ENCODE data around the gene MSMP. TPM values are rescaled to one million over a fixed set of nuclear protein-coding genes. Genes with fewer than 3 reads are reported as not detected.

MSMP gene
- total and polyA plus RNA-seq, 10 of the 15 experiments (the other 5 are each of a cell fraction or from before 2014, with no cell fraction given): 0.33 to 2.4 (median 0.86) TPM; not detected in 4

DNA sequence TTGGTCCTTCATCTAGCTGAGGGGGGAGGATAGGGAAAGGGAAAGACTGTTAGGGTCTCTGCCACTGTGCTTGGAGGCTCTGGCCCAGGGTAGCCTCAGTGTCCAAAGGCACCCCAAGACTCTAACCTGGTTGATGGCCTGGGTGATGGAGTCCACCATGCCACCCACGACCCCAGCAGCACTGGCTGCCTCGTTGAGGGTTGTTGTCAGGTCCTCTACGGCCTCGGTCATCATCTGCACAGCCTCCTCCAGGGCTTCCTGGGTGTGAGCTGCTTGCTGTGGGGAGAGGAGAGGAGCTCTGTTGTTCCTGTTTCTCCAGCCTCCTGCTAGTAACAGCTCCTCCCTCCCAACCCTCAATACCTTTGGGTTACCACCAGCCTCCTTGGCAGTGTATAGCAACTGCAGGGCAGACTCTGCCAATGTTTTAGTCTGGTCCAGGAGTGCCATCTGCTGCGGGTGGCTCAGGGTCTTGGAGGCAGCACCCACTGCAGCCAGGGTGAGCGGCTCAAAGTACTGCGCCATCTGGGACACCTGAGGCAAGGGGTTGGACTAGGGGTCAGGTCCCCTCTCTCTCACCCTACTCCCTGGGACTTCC lies 48.1 kb downstream of the MSMP start:
- Histone ChIP-seq H3K9me3 (replicated peaks; ENCODE audit: control insufficient read depth, insufficient read depth, low read length) (no peaks in the 10 kb centered on the region), H3K79me2 (ENCODE audit: control insufficient read depth, insufficient read depth, low read length) (no peaks in the 10 kb centered on the region), H3K4me2 (ENCODE audit: control insufficient read depth, insufficient read depth) (no peak overlapping the region), H2AFZ (ENCODE audit: control insufficient read depth, low read depth, low read length) (no peak overlapping the region), H3K27ac (ENCODE audit: control insufficient read depth, insufficient read depth) (no peak overlapping the region), H3K4me3 (no peak overlapping the region), H3K36me3 (ENCODE audit: control insufficient read depth in 2 of 2, insufficient read depth in 2 of 2, low read length in 1 of 2) (peaks cover 56 to 64% of the 10 kb centered on the region in 2 experiments), H3K4me1 (ENCODE audit: control insufficient read depth, insufficient read depth, low read length) (no peaks in the 10 kb centered on the region), H4K20me1 (ENCODE audit: control insufficient read depth, insufficient read depth) (no peaks in the 10 kb centered on the region), H3K27me3 (replicated peaks in 1 of 2; ENCODE audit: control insufficient read depth in 2 of 2, insufficient read depth in 2 of 2, low read length in 1 of 2) (no peaks in the 10 kb centered on the region), H3K9ac (ENCODE audit: control insufficient read depth, insufficient read depth, low read length) (no peak overlapping the region)
- ChIA-PET POLR2A (interaction anchor here (0.8 kb wide), 1 partner anchor 9 kb away, joined by 3 read pairs; no protein-coding TSS in a partner anchor), CTCF (interaction anchor here (1.4 to 4.1 kb wide), 2 partner anchors 9 to 36 kb away, joined by 3 to 33 read pairs; no protein-coding TSS in a partner anchor), RAD21 (ENCODE audit: unreplicated experiment) (no interaction called here), SMC1A (ENCODE audit: uncharacterized antibody, unreplicated experiment) (interaction anchor here (2.2 kb wide), 1 partner anchor 22 kb away, joined by 5 read pairs; no protein-coding TSS in a partner anchor)
- DNase-seq (ENCODE audit: low read depth, low spot score) (no peak), ATAC-seq (no peak), FAIRE-seq (no peak)
- in situ Hi-C loops (cut with MboI) (no loop called here), intact Hi-C loops (cut with micrococcal nuclease; ENCODE audit: unreplicated experiment) (no loop called here)
- 91% methylated on average over 7 of the region's 7 CpGs for WGBS (ENCODE audit: insufficient coverage, insufficient replicate concordance, low lambda C conversion rate, missing lambda C conversion rate)
- BruUV-seq (replicated peaks): TSS peak; percentile 47
- TF ChIP-seq, protein P1, sequence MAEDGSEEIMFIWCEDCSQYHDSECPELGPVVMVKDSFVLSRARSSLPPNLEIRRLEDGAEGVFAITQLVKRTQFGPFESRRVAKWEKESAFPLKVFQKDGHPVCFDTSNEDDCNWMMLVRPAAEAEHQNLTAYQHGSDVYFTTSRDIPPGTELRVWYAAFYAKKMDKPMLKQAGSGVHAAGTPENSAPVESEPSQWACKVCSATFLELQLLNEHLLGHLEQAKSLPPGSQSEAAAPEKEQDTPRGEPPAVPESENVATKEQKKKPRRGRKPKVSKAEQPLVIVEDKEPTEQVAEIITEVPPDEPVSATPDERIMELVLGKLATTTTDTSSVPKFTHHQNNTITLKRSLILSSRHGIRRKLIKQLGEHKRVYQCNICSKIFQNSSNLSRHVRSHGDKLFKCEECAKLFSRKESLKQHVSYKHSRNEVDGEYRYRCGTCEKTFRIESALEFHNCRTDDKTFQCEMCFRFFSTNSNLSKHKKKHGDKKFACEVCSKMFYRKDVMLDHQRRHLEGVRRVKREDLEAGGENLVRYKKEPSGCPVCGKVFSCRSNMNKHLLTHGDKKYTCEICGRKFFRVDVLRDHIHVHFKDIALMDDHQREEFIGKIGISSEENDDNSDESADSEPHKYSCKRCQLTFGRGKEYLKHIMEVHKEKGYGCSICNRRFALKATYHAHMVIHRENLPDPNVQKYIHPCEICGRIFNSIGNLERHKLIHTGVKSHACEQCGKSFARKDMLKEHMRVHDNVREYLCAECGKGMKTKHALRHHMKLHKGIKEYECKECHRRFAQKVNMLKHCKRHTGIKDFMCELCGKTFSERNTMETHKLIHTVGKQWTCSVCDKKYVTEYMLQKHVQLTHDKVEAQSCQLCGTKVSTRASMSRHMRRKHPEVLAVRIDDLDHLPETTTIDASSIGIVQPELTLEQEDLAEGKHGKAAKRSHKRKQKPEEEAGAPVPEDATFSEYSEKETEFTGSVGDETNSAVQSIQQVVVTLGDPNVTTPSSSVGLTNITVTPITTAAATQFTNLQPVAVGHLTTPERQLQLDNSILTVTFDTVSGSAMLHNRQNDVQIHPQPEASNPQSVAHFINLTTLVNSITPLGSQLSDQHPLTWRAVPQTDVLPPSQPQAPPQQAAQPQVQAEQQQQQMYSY (CRISPR knock-in tag; IDR thresholded peaks at IDR 0.05): no peak
- TF ChIP-seq CREB1 (IDR thresholded peaks at IDR 0.05; ENCODE audit: low read depth) (no peak), LARP7 (IDR thresholded peaks at IDR 0.05) (no peak), JUNB (IDR thresholded peaks at IDR 0.05) (no peak), PML (IDR thresholded peaks at IDR 0.05; ENCODE audit: low read length) (no peak), ETV6 (conservative IDR thresholded peaks at IDR 0.05 in 1 of 2, IDR thresholded peaks at IDR 0.05 in 1 of 2; ENCODE audit: borderline replicate concordance in 1 of 2, low read depth in 1 of 2) (no peak), SREBF2 (IDR thresholded peaks at IDR 0.05; ENCODE audit: low read length) (no peak)
- TF ChIP-seq, protein P2, sequence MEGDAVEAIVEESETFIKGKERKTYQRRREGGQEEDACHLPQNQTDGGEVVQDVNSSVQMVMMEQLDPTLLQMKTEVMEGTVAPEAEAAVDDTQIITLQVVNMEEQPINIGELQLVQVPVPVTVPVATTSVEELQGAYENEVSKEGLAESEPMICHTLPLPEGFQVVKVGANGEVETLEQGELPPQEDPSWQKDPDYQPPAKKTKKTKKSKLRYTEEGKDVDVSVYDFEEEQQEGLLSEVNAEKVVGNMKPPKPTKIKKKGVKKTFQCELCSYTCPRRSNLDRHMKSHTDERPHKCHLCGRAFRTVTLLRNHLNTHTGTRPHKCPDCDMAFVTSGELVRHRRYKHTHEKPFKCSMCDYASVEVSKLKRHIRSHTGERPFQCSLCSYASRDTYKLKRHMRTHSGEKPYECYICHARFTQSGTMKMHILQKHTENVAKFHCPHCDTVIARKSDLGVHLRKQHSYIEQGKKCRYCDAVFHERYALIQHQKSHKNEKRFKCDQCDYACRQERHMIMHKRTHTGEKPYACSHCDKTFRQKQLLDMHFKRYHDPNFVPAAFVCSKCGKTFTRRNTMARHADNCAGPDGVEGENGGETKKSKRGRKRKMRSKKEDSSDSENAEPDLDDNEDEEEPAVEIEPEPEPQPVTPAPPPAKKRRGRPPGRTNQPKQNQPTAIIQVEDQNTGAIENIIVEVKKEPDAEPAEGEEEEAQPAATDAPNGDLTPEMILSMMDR (IDR thresholded peaks at IDR 0.05 in 2 of 3, conservative IDR thresholded peaks at IDR 0.05 in 1 of 3; ENCODE audit: control insufficient read depth in 2 of 3, extremely low read depth in 1 of 3, insufficient read depth in 1 of 3, low read depth in 3 of 3, low read length in 3 of 3): no peak
- TF ChIP-seq, protein P3, sequence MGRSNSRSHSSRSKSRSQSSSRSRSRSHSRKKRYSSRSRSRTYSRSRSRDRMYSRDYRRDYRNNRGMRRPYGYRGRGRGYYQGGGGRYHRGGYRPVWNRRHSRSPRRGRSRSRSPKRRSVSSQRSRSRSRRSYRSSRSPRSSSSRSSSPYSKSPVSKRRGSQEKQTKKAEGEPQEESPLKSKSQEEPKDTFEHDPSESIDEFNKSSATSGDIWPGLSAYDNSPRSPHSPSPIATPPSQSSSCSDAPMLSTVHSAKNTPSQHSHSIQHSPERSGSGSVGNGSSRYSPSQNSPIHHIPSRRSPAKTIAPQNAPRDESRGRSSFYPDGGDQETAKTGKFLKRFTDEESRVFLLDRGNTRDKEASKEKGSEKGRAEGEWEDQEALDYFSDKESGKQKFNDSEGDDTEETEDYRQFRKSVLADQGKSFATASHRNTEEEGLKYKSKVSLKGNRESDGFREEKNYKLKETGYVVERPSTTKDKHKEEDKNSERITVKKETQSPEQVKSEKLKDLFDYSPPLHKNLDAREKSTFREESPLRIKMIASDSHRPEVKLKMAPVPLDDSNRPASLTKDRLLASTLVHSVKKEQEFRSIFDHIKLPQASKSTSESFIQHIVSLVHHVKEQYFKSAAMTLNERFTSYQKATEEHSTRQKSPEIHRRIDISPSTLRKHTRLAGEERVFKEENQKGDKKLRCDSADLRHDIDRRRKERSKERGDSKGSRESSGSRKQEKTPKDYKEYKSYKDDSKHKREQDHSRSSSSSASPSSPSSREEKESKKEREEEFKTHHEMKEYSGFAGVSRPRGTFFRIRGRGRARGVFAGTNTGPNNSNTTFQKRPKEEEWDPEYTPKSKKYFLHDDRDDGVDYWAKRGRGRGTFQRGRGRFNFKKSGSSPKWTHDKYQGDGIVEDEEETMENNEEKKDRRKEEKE (IDR thresholded peaks at IDR 0.05): no peak
- TF ChIP-seq, protein P4, sequence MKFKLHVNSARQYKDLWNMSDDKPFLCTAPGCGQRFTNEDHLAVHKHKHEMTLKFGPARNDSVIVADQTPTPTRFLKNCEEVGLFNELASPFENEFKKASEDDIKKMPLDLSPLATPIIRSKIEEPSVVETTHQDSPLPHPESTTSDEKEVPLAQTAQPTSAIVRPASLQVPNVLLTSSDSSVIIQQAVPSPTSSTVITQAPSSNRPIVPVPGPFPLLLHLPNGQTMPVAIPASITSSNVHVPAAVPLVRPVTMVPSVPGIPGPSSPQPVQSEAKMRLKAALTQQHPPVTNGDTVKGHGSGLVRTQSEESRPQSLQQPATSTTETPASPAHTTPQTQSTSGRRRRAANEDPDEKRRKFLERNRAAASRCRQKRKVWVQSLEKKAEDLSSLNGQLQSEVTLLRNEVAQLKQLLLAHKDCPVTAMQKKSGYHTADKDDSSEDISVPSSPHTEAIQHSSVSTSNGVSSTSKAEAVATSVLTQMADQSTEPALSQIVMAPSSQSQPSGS (IDR thresholded peaks at IDR 0.05; ENCODE audit: low read length): no peak

Measured in GM12878 (cell line).